K562 (cell line): ENCODE data around the gene OTUD1. TPM values are rescaled to one million over a fixed set of nuclear protein-coding genes. Genes with fewer than 3 reads are reported as not detected.
A peak's percentile ranks its signal among the peaks of the same experiment; 100 is the strongest.

Experiments used
- ATAC-seq: fragments of 200-7000 bp; cut with Tn5 transposase; 3 replicates; pipeline ENCODE4 v1.9.1; 2020; ENCODE audit warnings: moderate library complexity
- BruUV-seq: library from RNA; stranded (reverse); fragments of 400-500 nt; replicated peaks from 2 replicates; lab custom pipeline; 2021; lab: Mats Ljungman, UMichigan
- CTCF ChIA-PET: fragments of 300-600 bp; formaldehyde crosslinking; extraction: SDS; loops from one replicate; lab custom pipeline; 2021; ENCODE audit warnings: low intra/inter-chr PET ratio; lab: Yijun Ruan, JAX
- POLR2A ChIA-PET: fragments of 300-600, 350-650 bp; sonication (Branson Sonifier 250); formaldehyde crosslinking; extraction: SDS; loops from one replicate; lab custom pipeline; 2021; ENCODE audit warnings: antibody characterized with exemption, inconsistent platforms; lab: Yijun Ruan, JAX
- DNase-seq, 4 experiments: peaks; one replicate each; pipeline versions ENCODE4 v3.0.0 to v3.0.0-alpha.2; 2011 to 2018; ENCODE audit warnings: low spot score in 3 of 4, mixed read lengths in 3 of 4; ENCODE audit errors: extremely low read depth in 1 of 4
- FAIRE-seq: peaks from 2 replicates; lab custom pipeline; 2011; peaks lifted over from hg19 to GRCh38; lab: Jason Lieb, UNC
- H2AFZ ChIP-seq: 2 replicates; pipeline ENCODE4 v1.6.0; 2011; ENCODE audit warnings: low read depth, low read length, control low read depth, inconsistent platforms
- H3K27ac ChIP-seq: fragments of 200-600 bp; 3 replicates; pipeline ENCODE4 v1.8.0; 2011; ENCODE audit warnings: low read depth, mild to moderate bottlenecking, control low read depth, inconsistent platforms, low read length, moderate library complexity, mixed read lengths; ENCODE audit errors: extremely low read depth
- H3K27me3 ChIP-seq, 2 experiments: fragments of 300-600 bp in 1 of 2; 2 replicates in 1 of 2; 3 replicates in 1 of 2; pipeline versions ENCODE4 v1.6.0 to v1.8.0; 2011; ENCODE audit warnings: inconsistent platforms in 2 of 2, low read length in 2 of 2, mild to moderate bottlenecking in 1 of 2, mixed read lengths in 1 of 2, moderate library complexity in 1 of 2; ENCODE audit not compliant: control insufficient read depth in 2 of 2, insufficient read depth in 2 of 2
- H3K36me3 ChIP-seq: fragments of 300-600 bp; 3 replicates; pipeline ENCODE4 v1.8.0; 2011; ENCODE audit warnings: mild to moderate bottlenecking, low read length, inconsistent platforms; ENCODE audit not compliant: control insufficient read depth, insufficient read depth
- H3K4me1 ChIP-seq, 2 experiments: fragments of 200-600 bp in 1 of 2; replicated peaks in 1 of 2; 2 replicates in 1 of 2; 3 replicates in 1 of 2; pipeline versions ENCODE4 v1.5.1 to v1.8.0; 2011; ENCODE audit warnings: inconsistent platforms in 2 of 2, low read length in 2 of 2, mild to moderate bottlenecking in 1 of 2, mixed read lengths in 1 of 2, moderate library complexity in 1 of 2; ENCODE audit not compliant: control insufficient read depth in 2 of 2, insufficient read depth in 2 of 2
- H3K4me2 ChIP-seq: 2 replicates; pipeline ENCODE4 v1.6.1; 2011; ENCODE audit warnings: low read length, control low read depth, inconsistent platforms, mixed read lengths; ENCODE audit not compliant: insufficient read depth
- H3K4me3 ChIP-seq: fragments of 200-600 bp; sonication (generic), shearing (Covaris generic); 2 replicates; pipeline ENCODE4 v1.5.1; 2016; ENCODE audit warnings: control low read depth, inconsistent platforms
- H3K79me2 ChIP-seq: fragments of 200-600 bp; 3 replicates; pipeline ENCODE4 v1.8.0; 2011; ENCODE audit warnings: low read length, inconsistent platforms; ENCODE audit not compliant: control insufficient read depth, insufficient read depth
- H3K9ac ChIP-seq, 2 experiments: 2 replicates each; pipeline versions ENCODE4 v1.6.0 to v1.6.1; 2011; ENCODE audit warnings: low read depth in 2 of 2, low read length in 2 of 2, control low read depth in 1 of 2, inconsistent platforms in 1 of 2, mild to moderate bottlenecking in 1 of 2, mixed read lengths in 1 of 2; ENCODE audit not compliant: insufficient read depth in 1 of 2
- H3K9me1 ChIP-seq: one replicate; pipeline ENCODE4 v1.6.0; 2011; ENCODE audit warnings: inconsistent platforms, mild to moderate bottlenecking, low read length, moderate library complexity; ENCODE audit not compliant: control insufficient read depth, insufficient read depth
- H3K9me3 ChIP-seq: replicated peaks from 2 replicates; pipeline ENCODE4 v1.5.1; 2011; ENCODE audit warnings: low read depth, low read length, inconsistent platforms; ENCODE audit not compliant: control insufficient read depth, insufficient read depth
- H4K20me1 ChIP-seq: replicated peaks from 2 replicates; pipeline ENCODE4 v1.6.1; 2011; ENCODE audit warnings: low read length, inconsistent platforms, mixed read lengths; ENCODE audit not compliant: control insufficient read depth, insufficient read depth
- ATF3 ChIP-seq, 2 experiments: fragments of 450-650 bp in 1 of 2; sonication (generic) in 1 of 2; formaldehyde crosslinking in 1 of 2; IDR thresholded peaks in 1 of 2; conservative IDR thresholded peaks in 1 of 2; 2 replicates each; pipeline versions ENCODE4 v1.6.1 to v1.8.1; 2016 to 2023; ENCODE audit warnings: mild to moderate bottlenecking in 2 of 2, moderate library complexity in 2 of 2, inconsistent platforms in 1 of 2, missing genetic modification reagents in 1 of 2
- ATF7 ChIP-seq: fragments of 450-650 bp; IDR thresholded peaks from 2 replicates; pipeline ENCODE4 v1.7.1; 2014; ENCODE audit warnings: mild to moderate bottlenecking, moderate library complexity
- CBX5 ChIP-seq: IDR thresholded peaks from 2 replicates; pipeline ENCODE4 v1.6.1; 2014; ENCODE audit warnings: low read depth, borderline replicate concordance
- CTCFL ChIP-seq: IDR thresholded peaks from 2 replicates; pipeline ENCODE4 v1.6.1; 2011; ENCODE audit warnings: borderline replicate concordance, low read depth, mild to moderate bottlenecking, moderate library complexity, low read length; ENCODE audit not compliant: insufficient read depth, poor library complexity, severe bottlenecking
- IRF9 ChIP-seq: fragments of 450-650 bp; IDR thresholded peaks from 2 replicates; pipeline ENCODE4 v1.6.1; 2016; ENCODE audit warnings: missing biosample characterization, missing genetic modification characterization
- JUN ChIP-seq, 2 experiments: sonication (generic) in 1 of 2; formaldehyde crosslinking in 1 of 2; IDR thresholded peaks; 2 replicates each; pipeline versions ENCODE4 v1.6.1 to v1.8.0; 2012 to 2022; ENCODE audit warnings: borderline replicate concordance in 2 of 2, mild to moderate bottlenecking in 2 of 2, improper control_type of control experiment in 1 of 2, low read depth in 1 of 2, low read length in 1 of 2, missing genetic modification reagents in 1 of 2
- JUND ChIP-seq, 2 experiments: IDR thresholded peaks; 2 replicates in 1 of 2; 3 replicates in 1 of 2; pipeline ENCODE4 v1.6.1; 2011; ENCODE audit warnings: borderline replicate concordance in 2 of 2, low read depth in 2 of 2, low read length in 2 of 2, improper control_type of control experiment in 1 of 2, missing biosample characterization in 1 of 2, missing genetic modification characterization in 1 of 2, missing genetic modification reagents in 1 of 2
- MEIS2 ChIP-seq: fragments of 450-650 bp; IDR thresholded peaks from 2 replicates; pipeline ENCODE4 v1.6.1; 2014; ENCODE audit warnings: mild to moderate bottlenecking; ENCODE audit not compliant: partially characterized antibody
- WGBS: fragments of 100-300 bp; shearing (Covaris generic); methylation state at CpG from one replicate; pipeline ENCODE4 v1.1.6; 2016; ENCODE audit warnings: low coverage, mixed read lengths; ENCODE audit not compliant: insufficient coverage; ENCODE audit errors: missing lambda C conversion rate; 5-methylcytosine and 5-hydroxymethylcytosine counted together
- in situ Hi-C: fragments of 300-500 bp; cut with MboI; formaldehyde crosslinking; loops from 4 replicates; pipeline ENCODE4 v1.15.0; 2018; ENCODE audit warnings: inconsistent platforms, mixed read lengths
- intact Hi-C: fragments of 100-400 bp; cut with micrococcal nuclease; formaldehyde crosslinking; loops from 2 replicates; pipeline ENCODE4 v1.14.2; 2022
- polyA plus RNA-seq, 8 experiments: library from polyadenylated mRNA; depleted of rRNA in 4 of 8; stranded (reverse) in 5 of 8; unstranded in 3 of 8; fragments of >200 nt; fragmentation: Nextera tagmentation in 2 of 8; fragmentation: Illumina TruSeq in 1 of 8; extraction: Ambion mirVana in 2 of 8; extraction: Trizol in 1 of 8; gene quantifications; 2 replicates each; pipeline versions ENCODE4 v1.2.1 to v1.2.3, GENCODE V29; 2011 to 2014; ENCODE audit warnings: inconsistent platforms in 1 of 8, missing spikeins in 1 of 8
- total RNA-seq, 7 experiments: library from RNA; depleted of rRNA in 6 of 7; stranded (reverse); fragments of >200 nt in 6 of 7; fragmentation: Illumina TruSeq in 2 of 7; extraction: Trizol in 2 of 7; gene quantifications; 2 replicates each; pipeline versions ENCODE4 v1.2.1 to v1.2.3, GENCODE V29; 2011 to 2021; ENCODE audit warnings: low replicate concordance in 1 of 7

Gene OTUD1
- total and polyA plus RNA-seq, 9 of the 15 experiments (the other 6 are each of a cell fraction or from before 2014, with no cell fraction given) = 0.29 to 2.0 (median 0.49) TPM

GRCh38 chr10:23408330-23408976 lies 30.4 kb upstream of the OTUD1 start:
- TF ChIP-seq ATF7 = peak; percentile 42; the same call in 1 of the 2 replicates
- no peak for TF ChIP-seq CTCFL
- H3K27ac ChIP-seq = no peak overlapping the region
- intact Hi-C loops = no loop called here
- DNase-seq (no peak), ATAC-seq (no peak), FAIRE-seq (no peak)
- H3K4me3 ChIP-seq = no peak overlapping the region
- no peaks in the 10 kb centered on the region for H3K9me1 ChIP-seq
- no peaks in the 10 kb centered on the region for H3K79me2 ChIP-seq
- POLR2A ChIA-PET = no interaction called here
- H3K4me2 ChIP-seq = no peak overlapping the region
- CTCF ChIA-PET = no interaction called here
- no peaks in the 10 kb centered on the region for H3K4me1 ChIP-seq
- H2AFZ ChIP-seq = no peak overlapping the region
- no peaks in the 10 kb centered on the region for H3K9me3 ChIP-seq
- H4K20me1 ChIP-seq = no peaks in the 10 kb centered on the region
- WGBS = 2% methylated on average over 8 of the region's 8 CpGs
- in situ Hi-C loops = no loop called here
- H3K27me3 ChIP-seq = no peaks in the 10 kb centered on the region
- no TSS peak for BruUV-seq
- no peak overlapping the region for H3K9ac ChIP-seq
- H3K36me3 ChIP-seq = no peaks in the 10 kb centered on the region

GRCh38 chr10:23412223-23412622 lies 26.7 kb upstream of the OTUD1 start:
- Histone ChIP-seq H2AFZ (no peak overlapping the region), H3K27me3 (no peaks in the 10 kb centered on the region; a peak in 1 of 5 replicates), H3K36me3 (no peaks in the 10 kb centered on the region), H3K79me2 (no peaks in the 10 kb centered on the region), H4K20me1 (no peaks in the 10 kb centered on the region), H3K9me3 (no peaks in the 10 kb centered on the region), H3K9me1 (no peaks in the 10 kb centered on the region), H3K4me1 (no peaks in the 10 kb centered on the region), H3K4me3 (no peak overlapping the region), H3K9ac (no peak overlapping the region), H3K27ac (no peak overlapping the region), H3K4me2 (no peak overlapping the region)
- ATAC-seq (no peak), DNase-seq (no peak), FAIRE-seq (no peak)
- ChIA-PET CTCF (no interaction called here), POLR2A (interaction anchor here (1.1 kb wide), 1 partner anchor 10 kb away, joined by 3 read pairs; no protein-coding TSS in a partner anchor)
- no TSS peak for BruUV-seq
- in situ Hi-C loops (no loop called here), intact Hi-C loops (no loop called here)
- WGBS = 4% methylated on average over 2 of the region's 2 CpGs
- TF ChIP-seq ATF3 (IDR thresholded peaks at IDR 0.05) (peak; percentile 49; the same call in 1 of the 2 replicates), ATF3 (CRISPR knock-in tag; conservative IDR thresholded peaks at IDR 0.05) (no peak), IRF9 (tag) (no peak), JUND (IDR thresholded peaks at IDR 0.05; ENCODE audit: borderline replicate concordance, low read depth, low read length) (peak; percentile 34; the same call in 1 of the 2 replicates), JUND (tag; IDR thresholded peaks at IDR 0.05; ENCODE audit: borderline replicate concordance, low read depth, low read length) (no peak), JUN (IDR thresholded peaks at IDR 0.05; ENCODE audit: borderline replicate concordance, low read depth, low read length) (0 out of 2 replicates have a peak, but pooled peaks have one; percentile 22), JUN (CRISPR knock-in tag; IDR thresholded peaks at IDR 0.05; ENCODE audit: borderline replicate concordance) (no peak), CBX5 (no peak), MEIS2 (peak; percentile 5)
